Ishikawa (cell line): ENCODE measurements around the gene LAMA3.

Experiments used
- EP300 ChIP-seq: IDR thresholded peaks from 2 replicates; pipeline ENCODE4 v1.6.1; 2012; ENCODE audit warnings: borderline replicate concordance
- FOXM1 ChIP-seq: IDR thresholded peaks from 2 replicates; pipeline ENCODE4 v1.6.1; 2012; ENCODE audit warnings: low read depth, borderline replicate concordance
- TAF1 ChIP-seq: IDR thresholded peaks from 2 replicates; pipeline ENCODE4 v1.6.1; 2012; ENCODE audit warnings: low read depth, mild to moderate bottlenecking
- TEAD4 ChIP-seq: IDR thresholded peaks from 2 replicates; pipeline ENCODE4 v1.6.1; 2012
- YY1 ChIP-seq: IDR thresholded peaks from 2 replicates; pipeline ENCODE4 v1.6.1; 2012; ENCODE audit warnings: low read depth
- ZBTB7A ChIP-seq: IDR thresholded peaks from 2 replicates; pipeline ENCODE4 v1.6.1; 2012; ENCODE audit warnings: low read depth
- TF ChIP-seq, protein P1 (sequence below): IDR thresholded peaks from 2 replicates; pipeline ENCODE4 v1.6.1; 2012; ENCODE audit warnings: low read depth, mild to moderate bottlenecking

- TF ChIP-seq, protein P1, sequence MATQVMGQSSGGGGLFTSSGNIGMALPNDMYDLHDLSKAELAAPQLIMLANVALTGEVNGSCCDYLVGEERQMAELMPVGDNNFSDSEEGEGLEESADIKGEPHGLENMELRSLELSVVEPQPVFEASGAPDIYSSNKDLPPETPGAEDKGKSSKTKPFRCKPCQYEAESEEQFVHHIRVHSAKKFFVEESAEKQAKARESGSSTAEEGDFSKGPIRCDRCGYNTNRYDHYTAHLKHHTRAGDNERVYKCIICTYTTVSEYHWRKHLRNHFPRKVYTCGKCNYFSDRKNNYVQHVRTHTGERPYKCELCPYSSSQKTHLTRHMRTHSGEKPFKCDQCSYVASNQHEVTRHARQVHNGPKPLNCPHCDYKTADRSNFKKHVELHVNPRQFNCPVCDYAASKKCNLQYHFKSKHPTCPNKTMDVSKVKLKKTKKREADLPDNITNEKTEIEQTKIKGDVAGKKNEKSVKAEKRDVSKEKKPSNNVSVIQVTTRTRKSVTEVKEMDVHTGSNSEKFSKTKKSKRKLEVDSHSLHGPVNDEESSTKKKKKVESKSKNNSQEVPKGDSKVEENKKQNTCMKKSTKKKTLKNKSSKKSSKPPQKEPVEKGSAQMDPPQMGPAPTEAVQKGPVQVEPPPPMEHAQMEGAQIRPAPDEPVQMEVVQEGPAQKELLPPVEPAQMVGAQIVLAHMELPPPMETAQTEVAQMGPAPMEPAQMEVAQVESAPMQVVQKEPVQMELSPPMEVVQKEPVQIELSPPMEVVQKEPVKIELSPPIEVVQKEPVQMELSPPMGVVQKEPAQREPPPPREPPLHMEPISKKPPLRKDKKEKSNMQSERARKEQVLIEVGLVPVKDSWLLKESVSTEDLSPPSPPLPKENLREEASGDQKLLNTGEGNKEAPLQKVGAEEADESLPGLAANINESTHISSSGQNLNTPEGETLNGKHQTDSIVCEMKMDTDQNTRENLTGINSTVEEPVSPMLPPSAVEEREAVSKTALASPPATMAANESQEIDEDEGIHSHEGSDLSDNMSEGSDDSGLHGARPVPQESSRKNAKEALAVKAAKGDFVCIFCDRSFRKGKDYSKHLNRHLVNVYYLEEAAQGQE: no peak
- TF ChIP-seq YY1 (no peak), TEAD4 (no peak), EP300 (no peak), FOXM1 (no peak), ZBTB7A (no peak), TAF1 (no peak)
These were observed 197.8 kb downstream of the LAMA3 start for GRCh38 chr18:23887035-23887434.
